Stimulated activated CD8-positive, alpha-beta memory T cell treated with anti-CD3 and anti-CD28 coated beads, Interleukin-4, amount 100 ng/mL, for 24 hours (primary cell): ENCODE data around the gene REXO1.
A peak's percentile ranks its signal among the peaks of the same experiment; 100 is the strongest.
"Not testable (repeated sequence)": the region's sequence is repeated elsewhere in the genome, so short reads cannot be mapped to it uniquely, and the experiment has no call there.

Experiments used
- DNase-seq: peaks from one replicate; pipeline ENCODE4 v3.0.0-alpha.2; 2020; ENCODE audit warnings: low read depth

The REXO1 gene

DNA sequence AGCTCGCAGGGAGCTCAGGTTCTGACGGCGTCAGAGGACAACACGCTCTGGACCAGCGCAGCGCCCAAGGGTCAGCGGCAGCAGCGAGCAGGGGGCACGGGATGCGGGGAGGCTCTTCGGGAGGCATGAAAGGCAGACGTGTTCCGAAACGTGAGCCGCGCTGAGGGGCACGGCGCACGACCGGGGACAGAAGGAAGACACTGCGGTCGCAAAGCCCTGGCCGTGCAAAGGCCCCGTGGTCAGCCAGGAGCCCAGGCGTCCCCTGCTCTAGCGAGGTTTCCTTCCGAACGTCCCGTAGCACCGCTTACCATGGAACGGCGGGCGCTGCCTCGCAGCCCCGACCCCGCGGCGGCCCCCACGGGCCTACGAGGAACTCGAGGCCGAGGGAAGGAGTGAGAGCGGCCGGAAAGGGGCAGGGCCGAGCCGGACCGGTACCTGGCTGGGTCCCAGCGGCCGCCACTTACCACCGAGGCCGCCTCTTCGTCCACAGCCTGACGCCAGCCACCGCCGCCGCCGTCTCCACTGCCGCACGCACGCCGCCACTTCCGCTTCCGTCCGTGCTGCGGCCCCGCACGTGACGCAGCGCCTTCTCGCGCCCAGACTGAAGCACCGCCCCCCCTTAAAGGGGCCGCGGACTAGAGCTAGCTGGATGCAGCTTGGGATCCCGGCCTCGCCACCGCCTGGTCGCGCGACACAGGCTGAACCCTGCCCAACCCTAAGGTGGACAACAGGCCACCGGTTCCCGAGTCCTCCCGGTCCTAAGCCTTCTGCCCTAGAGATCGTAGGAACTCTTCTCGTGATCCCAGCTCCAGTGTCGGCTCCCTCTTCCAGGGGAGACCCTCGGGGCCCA, 27.6 kb upstream of the REXO1 start:
- DNase-seq, result peak; percentile 88

DNA sequence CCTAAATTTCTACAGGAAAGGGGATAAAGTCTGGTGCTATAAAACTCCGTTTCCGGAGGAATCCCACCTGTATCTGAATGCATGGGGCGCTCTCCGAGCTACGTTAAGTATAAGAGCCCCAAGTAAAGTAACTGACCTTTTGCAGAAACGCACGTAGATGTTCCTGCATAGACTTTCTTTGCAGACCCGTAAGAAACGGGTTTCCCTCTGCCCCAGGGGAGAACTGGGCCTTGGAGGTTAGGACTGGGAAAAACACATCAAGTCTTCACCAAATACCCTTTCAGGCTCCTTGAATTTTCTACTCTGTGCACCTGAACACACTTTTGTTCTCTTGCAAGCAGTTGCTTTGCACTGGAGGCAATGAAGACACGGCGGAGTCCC, 27.0 kb upstream of the REXO1 start:
- DNase-seq, result not testable (repeated sequence)

GRCh38 chr19:1874554-1875185, 26.4 kb upstream of the REXO1 start:
- DNase-seq, result no peak

DNA sequence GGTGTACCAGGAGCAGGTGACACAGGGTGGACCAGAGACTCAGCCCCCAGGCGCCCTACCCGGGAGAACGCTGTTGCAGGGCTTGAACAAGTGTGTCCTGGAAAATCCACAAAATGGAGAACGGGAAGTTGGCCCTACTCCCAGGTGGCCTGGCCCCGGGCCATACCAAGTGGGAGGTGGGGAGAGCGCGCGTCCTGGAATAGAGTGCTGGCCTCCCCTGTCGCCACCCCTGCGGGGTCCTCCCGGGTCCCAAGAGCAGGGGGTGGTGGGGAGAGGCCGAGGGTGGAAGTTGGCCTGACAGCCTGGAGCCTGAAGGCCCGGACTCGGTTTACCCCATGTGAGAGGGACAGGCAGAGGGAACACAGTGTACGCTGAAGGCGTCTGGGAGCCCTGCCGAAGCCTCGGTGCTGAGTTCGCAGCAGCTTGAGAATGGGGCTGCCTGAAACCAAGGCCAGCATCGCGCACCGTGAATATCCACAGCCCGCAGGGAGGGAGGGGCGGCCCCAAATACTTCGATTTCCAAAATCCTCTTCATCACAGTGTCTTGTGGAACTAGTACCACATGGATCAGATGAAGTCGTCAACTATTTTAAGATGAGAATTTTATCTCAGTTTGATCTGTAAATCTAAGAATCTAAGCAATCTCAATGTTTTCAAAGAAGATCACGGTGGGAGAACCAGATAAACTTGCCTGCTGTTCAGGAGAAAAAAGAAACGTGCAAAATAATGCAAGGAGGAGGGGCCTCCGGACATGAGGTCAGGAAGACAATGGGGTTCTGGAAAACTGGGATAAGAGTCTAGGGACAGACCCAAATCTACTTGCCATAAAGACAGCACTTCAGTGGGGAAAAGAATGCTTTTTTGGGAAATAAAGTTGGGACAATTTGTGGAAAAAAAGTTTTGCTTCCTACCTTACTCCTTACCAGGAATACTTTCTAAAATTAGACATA, 25.5 kb upstream of the REXO1 start:
- no peak for DNase-seq

DNA sequence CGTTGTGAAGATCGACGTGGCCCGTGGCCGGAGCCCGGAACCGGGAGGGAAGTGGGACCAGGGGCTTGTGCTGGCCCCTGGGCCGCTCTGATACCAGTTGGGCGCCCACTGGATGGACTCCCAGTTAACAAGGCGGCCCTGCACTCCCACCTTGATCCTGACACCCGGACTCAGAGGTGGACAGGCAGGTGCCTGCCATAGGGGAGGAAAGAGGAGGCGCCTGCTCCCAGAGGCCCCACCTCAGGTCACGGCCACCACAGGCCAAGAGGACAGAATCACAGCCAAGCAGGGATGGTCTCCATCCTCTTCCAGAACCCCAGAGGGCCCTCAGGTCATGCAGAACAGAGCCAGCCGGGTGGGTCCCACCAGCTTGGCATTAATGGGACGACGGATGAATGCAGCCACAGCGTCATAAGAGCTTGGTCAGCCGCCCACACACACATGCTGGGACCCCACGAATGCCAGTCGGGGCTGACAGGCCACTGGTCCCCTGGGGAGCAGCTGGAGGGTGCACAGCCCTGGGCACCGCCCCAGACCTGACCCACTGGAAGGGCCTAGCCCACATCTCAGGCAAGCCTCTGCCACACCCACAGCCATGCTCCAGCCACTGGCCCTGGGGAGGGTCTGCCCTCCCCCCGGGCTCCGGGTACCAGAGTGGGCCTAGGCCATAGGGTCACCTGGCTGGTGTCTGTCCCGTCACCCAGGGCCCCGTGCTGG, 24.7 kb upstream of the REXO1 start:
- DNase-seq, result no peak

DNA sequence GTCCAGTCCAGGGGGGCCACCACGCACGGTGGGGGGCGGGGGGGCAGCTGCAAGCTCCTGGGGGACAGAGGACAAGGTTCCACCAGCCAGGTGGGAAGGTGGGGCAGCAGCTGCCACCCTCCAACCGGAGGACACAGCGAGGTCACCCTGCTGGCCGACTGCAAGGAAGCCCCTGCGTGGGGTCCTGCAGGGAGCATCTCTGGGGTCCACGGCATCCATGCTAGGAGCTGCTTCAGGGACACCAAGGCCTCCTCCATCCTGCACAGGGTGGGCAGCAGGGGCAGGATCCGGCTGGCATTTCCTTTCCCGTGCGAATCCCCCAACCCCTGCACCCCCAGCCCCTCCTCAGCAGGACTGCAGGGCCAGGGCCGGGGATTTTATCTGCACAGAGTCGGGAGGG, 23.3 kb upstream of the REXO1 start:
- no peak for DNase-seq

DNA sequence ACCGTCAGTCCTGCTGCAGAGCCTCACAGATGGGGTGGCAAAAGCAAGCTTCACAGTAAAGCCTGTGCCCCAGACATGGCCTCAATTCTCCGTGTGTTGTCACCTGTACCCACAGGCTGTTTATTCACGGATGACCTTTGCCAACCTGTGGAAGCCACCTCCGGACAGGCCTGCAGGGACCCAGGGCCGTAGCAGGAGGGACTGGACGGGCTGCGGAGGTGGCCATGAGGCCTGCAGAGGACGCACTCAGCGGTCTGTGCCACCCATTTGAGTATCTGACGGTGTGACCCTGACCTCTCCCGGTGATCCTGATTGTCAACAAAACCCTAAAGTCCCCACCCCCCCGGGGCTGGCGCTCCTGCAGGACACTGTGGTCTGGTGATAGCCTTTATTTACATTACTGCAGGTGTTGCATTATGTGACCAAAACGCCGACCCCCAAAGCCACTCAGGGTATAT, 22.9 kb upstream of the REXO1 start:
- DNase-seq, result no peak

DNA sequence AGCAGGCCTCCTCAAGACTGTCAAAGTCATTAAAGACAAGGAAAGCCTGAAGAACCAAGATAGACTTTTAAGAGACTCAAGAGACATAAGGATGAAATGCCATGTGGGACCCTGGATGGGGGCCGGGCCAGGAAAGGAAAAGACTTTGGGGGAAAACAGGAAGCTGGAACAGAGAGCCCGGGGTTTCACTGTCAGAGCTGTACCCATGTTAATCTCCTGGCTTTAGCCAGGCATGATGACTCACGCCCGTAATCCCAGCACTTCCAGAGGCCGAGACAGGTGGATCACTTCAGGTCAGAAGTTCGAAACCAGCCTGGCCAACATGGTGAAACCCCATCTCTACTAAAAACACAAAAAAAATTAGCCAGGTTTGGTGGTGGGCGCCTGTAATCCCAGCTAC, 20.7 kb upstream of the REXO1 start:
- no peak for DNase-seq

- DNase-seq, result no peak
These were observed 19.1 kb upstream of the REXO1 start for GRCh38 chr19:1867349-1867724.

GRCh38 chr19:1866693-1867348, 18.5 kb upstream of the REXO1 start:
- DNase-seq, result no peak

GRCh38 chr19:1865172-1866010, 17.1 kb upstream of the REXO1 start:
- no peak for DNase-seq

DNA sequence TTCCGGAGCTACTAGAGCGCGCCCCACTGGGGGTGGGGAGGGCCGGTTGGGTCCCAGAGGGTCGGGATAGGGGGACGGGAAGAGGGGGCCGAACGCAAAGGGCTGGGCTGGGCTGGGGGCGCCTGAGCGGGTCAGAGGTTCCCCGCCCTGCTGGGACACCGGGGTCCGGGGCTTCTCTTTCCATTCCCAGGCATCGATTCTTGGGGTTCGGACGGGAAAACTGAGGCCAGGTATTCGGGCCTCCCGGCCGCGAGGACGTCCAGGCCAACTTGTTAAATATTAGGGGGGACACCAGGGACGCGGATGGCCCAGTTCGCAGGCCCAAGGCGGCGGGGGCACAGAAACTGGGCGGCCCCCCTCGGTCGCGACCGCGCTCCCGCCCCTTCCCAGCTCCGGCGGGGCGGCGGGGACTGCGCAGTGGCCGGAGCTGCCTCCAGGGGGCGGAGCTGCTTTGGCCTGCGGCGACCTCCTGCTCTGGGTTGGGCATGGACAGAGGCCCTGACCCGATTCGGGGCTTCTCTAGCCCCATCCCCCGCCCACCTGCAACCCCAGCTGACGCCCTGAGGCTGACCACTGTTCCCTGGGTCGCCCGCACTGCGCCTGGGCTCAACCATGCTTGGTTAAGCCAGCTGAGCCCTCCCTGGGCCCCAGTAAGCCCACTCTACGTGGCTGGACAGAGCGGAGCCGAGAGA, 16.3 kb upstream of the REXO1 start:
- DNase-seq, result no peak

DNA sequence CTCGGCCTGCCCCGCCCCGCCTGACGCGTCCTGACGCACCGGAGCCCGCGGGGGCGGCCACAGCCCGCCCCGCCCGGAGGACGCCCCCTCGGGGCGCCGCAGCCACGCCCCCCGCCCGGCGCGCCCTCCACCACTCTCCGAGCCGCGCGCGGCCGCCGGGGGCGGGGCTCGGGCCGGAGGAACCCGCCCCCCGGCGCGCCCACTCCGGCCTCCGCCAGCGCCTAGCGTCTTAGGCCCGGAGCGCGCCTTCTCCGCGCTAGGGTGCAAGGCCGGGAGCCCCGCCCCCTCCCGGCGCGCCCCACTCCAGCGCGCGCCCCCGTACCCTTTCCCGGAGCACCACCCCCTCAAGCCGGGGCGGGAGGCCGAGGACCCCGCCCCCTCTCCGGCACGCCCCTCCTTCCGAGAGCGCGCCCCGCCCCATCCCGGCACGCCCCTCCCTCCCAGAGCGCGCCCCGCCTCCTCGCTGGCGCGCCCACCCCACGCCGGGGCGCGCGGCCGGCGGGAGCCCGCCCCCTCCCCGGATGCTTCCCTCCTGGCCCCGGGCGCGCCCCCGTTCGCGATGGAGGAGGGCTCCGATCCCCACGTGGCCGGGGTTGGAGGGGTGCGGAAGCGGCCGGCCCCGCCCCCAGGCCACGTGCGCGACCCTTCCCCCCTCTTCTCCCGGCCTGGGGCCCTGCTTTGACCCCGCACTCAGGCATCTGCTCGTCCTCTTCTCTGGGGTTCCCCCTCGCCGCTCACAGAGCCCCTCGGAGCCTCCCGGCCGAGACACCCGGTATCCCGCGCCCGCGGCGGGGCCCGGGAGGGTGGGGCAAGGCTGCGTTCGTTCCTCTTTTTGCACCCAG, 15.6 kb upstream of the REXO1 start:
- peak; percentile 90 for DNase-seq

GRCh38 chr19:1863328-1863637, 15.0 kb upstream of the REXO1 start, which contains the start of gene KLF16:
Gene KLF16, minus strand, starts transcription at chr19:1863579. Its CDS starts 82 bp downstream, at chr19:1863497.
- no peak for DNase-seq

- no peak for DNase-seq
These were observed 14.4 kb upstream of the REXO1 start for GRCh38 chr19:1862424-1863327.

GRCh38 chr19:1862068-1862423, 13.8 kb upstream of the REXO1 start:
- no peak for DNase-seq

DNA sequence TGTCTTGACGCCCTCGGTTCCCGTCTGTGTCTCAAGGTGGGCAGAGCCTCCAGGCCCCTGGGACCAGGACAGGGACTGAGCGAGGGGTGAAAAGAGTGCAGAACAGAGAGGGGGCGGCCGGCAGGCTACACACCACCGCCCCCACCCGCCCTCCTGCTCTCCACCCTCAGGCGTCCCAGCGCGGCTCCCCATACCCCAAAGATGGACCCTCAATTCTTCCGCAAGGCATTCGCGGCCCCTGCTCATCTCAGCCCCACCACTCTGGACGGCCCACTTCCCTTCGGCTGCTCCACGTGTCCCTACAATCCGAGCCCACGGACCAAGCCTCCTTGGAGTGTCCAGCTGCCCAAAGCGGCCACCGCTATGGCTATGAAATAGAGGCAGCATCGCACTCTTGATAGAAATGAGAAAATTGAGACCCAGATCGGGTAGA, 13.3 kb upstream of the REXO1 start:
- no peak for DNase-seq
